ENCODE data around the gene ADPGK. TPM values are rescaled to one million over a fixed set of nuclear protein-coding genes. Genes with fewer than 3 reads are reported as not detected.

The ADPGK gene
- total RNA-seq, 1 experiment from 2014 or later = 54.8 TPM

DNA sequence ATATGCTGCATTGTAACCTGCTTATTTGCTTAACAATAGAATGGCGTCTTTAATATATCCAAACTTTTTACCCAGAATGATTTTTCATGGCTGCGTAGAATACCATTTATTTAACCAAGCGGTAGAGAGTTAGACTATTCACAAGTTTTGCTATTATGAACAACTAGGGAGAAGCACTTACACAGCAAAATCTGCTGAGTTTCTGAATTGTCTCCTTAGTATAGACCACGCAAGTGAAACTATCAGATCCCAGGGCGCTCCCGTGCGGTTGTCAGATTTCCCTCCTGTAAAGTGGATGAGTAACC is 12.6 kb upstream of the ADPGK start:
- H2AK5ac ChIP-seq (ENCODE audit: insufficient read length, low read length) = no peak overlapping the region
- Mint-ChIP-seq H3K4me1 (peaks cover 10 to 12% of the 10 kb centered on the region in 2 experiments), H3K27ac (no peak overlapping the region), H3K4me3 (peak overlapping the region; percentile 72 to 87), H3K9me3 (no peaks in the 10 kb centered on the region; a peak in 1 of 5 replicates), H3K27me3 (ENCODE audit: low read depth) (peaks cover 18% of the 10 kb centered on the region), H3K36me3 (ENCODE audit: insufficient read depth in 1 of 3, low read depth in 3 of 3) (no peaks in the 10 kb centered on the region)
- H2BK120ac ChIP-seq (ENCODE audit: low read depth, low read length, poor library complexity, severe bottlenecking) = no peak overlapping the region
- no peaks in the 10 kb centered on the region for H3K4me1 ChIP-seq (ENCODE audit: insufficient read depth, low read length)
- H3K4ac ChIP-seq (ENCODE audit: low read depth, low read length) = no peak overlapping the region
- no peak overlapping the region for H3K23ac ChIP-seq (ENCODE audit: insufficient read length, low read depth, low read length)
- no peak overlapping the region for H2BK5ac ChIP-seq (ENCODE audit: insufficient read length, low read length)
- H3K79me2 ChIP-seq (ENCODE audit: insufficient read depth, low read length) = no peaks in the 10 kb centered on the region
- H2BK20ac ChIP-seq (ENCODE audit: low read depth, low read length, poor library complexity, severe bottlenecking) = no peak overlapping the region
- H2BK15ac ChIP-seq (ENCODE audit: low read depth, low read length) = no peak overlapping the region
- no peak overlapping the region for H3T11ph ChIP-seq (ENCODE audit: low read length)
- H2BK12ac ChIP-seq (ENCODE audit: insufficient read length, low read depth, low read length) = no peak overlapping the region
- WGBS (ENCODE audit: extremely low coverage, insufficient read length, low lambda C conversion rate) = no CpG with 5 or more reads among the region's 7 CpGs
- TF ChIP-seq, protein P1, sequence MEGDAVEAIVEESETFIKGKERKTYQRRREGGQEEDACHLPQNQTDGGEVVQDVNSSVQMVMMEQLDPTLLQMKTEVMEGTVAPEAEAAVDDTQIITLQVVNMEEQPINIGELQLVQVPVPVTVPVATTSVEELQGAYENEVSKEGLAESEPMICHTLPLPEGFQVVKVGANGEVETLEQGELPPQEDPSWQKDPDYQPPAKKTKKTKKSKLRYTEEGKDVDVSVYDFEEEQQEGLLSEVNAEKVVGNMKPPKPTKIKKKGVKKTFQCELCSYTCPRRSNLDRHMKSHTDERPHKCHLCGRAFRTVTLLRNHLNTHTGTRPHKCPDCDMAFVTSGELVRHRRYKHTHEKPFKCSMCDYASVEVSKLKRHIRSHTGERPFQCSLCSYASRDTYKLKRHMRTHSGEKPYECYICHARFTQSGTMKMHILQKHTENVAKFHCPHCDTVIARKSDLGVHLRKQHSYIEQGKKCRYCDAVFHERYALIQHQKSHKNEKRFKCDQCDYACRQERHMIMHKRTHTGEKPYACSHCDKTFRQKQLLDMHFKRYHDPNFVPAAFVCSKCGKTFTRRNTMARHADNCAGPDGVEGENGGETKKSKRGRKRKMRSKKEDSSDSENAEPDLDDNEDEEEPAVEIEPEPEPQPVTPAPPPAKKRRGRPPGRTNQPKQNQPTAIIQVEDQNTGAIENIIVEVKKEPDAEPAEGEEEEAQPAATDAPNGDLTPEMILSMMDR (conservative IDR thresholded peaks at IDR 0.05) = no peak
- H3K27ac ChIP-seq (ENCODE audit: insufficient read length, low read depth, low read length) = no peak overlapping the region
- no peak overlapping the region for H4K91ac ChIP-seq (ENCODE audit: insufficient read length, low read depth, low read length)
- no peaks in the 10 kb centered on the region for H3K79me1 ChIP-seq (ENCODE audit: insufficient read depth, low read depth, low read length, poor library complexity, severe bottlenecking)
- no peak overlapping the region for H2AFZ ChIP-seq (ENCODE audit: low read length)
- H4K8ac ChIP-seq (replicated peaks; ENCODE audit: insufficient read length, low read depth, low read length) = no peak overlapping the region
- H3K9ac ChIP-seq (ENCODE audit: extremely low read depth, insufficient read length, low read length) = no peak overlapping the region
- H4K5ac ChIP-seq (ENCODE audit: insufficient read length, low read depth, low read length) = no peak overlapping the region
- H3K27me3 ChIP-seq (ENCODE audit: insufficient read depth, low read length) = no peaks in the 10 kb centered on the region
- no peak overlapping the region for H3K18ac ChIP-seq (ENCODE audit: insufficient read length, low read depth, low read length)
- H4K20me1 ChIP-seq (ENCODE audit: control insufficient read depth, insufficient read depth, insufficient read length) = no peaks in the 10 kb centered on the region
- peaks cover 4% of the 10 kb centered on the region for H3K23me2 ChIP-seq (ENCODE audit: insufficient read length, low read depth, low read length, poor library complexity, severe bottlenecking)
- DNase-seq = no peak
- no peaks in the 10 kb centered on the region for H3K9me3 ChIP-seq (ENCODE audit: control insufficient read depth, low read depth, low read length)
- no peak overlapping the region for H3K56ac ChIP-seq (ENCODE audit: insufficient read length, low read depth, low read length)
- H3K14ac ChIP-seq (ENCODE audit: insufficient read depth, low read length) = no peak overlapping the region
- H3K4me2 ChIP-seq (ENCODE audit: insufficient read depth, insufficient read length, low read length) = peak overlapping the region; percentile 35
